Posterior vena cava (tissue), 2 donors: ENCODE results near the gene FKBP3. TPM values are rescaled to one million over a fixed set of nuclear protein-coding genes. Genes with fewer than 3 reads are reported as not detected.
A peak's percentile ranks its signal among the peaks of the same experiment; 100 is the strongest.
"Not testable (repeated sequence)": the region's sequence is repeated elsewhere in the genome, so short reads cannot be mapped to it uniquely, and the experiment has no call there.

Source experiments
- DNase-seq: peaks from one replicate; pipeline ENCODE4 v3.0.0-alpha.2; 2020; ENCODE audit warnings: low spot score
- intact Hi-C, 2 donors: fragments of 100-400 bp; cut with DNase I; formaldehyde crosslinking; loops; one replicate each; pipeline versions ENCODE4 v1.14.1 to v1.14.2; 2022 to 2023
- total RNA-seq, 2 donors: library from RNA; stranded (reverse); fragmentation: NEBNext Ultra II Directional; extraction: Animal tissue kit (Norgen Biotek cat#: 25700); gene quantifications; one replicate each; pipeline ENCODE4 v1.2.1, GENCODE V29; 2021
- donor health status: DM: yes; HTN: yes; CAD: no.
- donor health status: DM: yes; HTN: yes; CAD: no.

Gene FKBP3
- total RNA-seq, 2 donors from 2014 or later = 42.8 to 45.7 TPM

GRCh38 chr14:45123271-45123670 lies 11.0 kb downstream of the FKBP3 start:
- intact Hi-C loops = no loop called here
- no peak for DNase-seq

GRCh38 chr14:45120096-45120495 lies 14.2 kb downstream of the FKBP3 start:
- intact Hi-C loops = no loop called here
- no peak for DNase-seq

GRCh38 chr14:45118594-45118993 lies 15.7 kb downstream of the FKBP3 start:
- no peak for DNase-seq
- intact Hi-C loops = no loop called here

- intact Hi-C loops = no loop called here
- DNase-seq = no peak
Observed at GRCh38 chr14:45114327-45114726, 20.0 kb downstream of the FKBP3 start.

- intact Hi-C loops = no loop called here
- DNase-seq = no peak
Observed at GRCh38 chr14:45112896-45113781, 21.1 kb downstream of the FKBP3 start.

- no peak for DNase-seq
- intact Hi-C loops = no loop called here
Observed at GRCh38 chr14:45104561-45104960, 29.7 kb downstream of the FKBP3 start.

GRCh38 chr14:45103806-45104205 lies 30.5 kb downstream of the FKBP3 start:
- intact Hi-C loops = no loop called here

GRCh38 chr14:45096218-45096617 lies 38.1 kb downstream of the FKBP3 start:
- no peak for DNase-seq
- intact Hi-C loops = no loop called here

More at GRCh38 chr14:45103806-45104205, 30.5 kb downstream of the FKBP3 start:
- DNase-seq = no peak

GRCh38 chr14:45095143-45095542 lies 39.1 kb downstream of the FKBP3 start:
- intact Hi-C loops = no loop called here

GRCh38 chr14:45094275-45094674 lies 40.0 kb downstream of the FKBP3 start:
- DNase-seq = no peak
- intact Hi-C loops = no loop called here

More at GRCh38 chr14:45095143-45095542, 39.1 kb downstream of the FKBP3 start:
- no peak for DNase-seq

GRCh38 chr14:45091710-45092109 lies 42.6 kb downstream of the FKBP3 start:
- intact Hi-C loops = no loop called here
- no peak for DNase-seq

GRCh38 chr14:45089813-45090212 lies 44.5 kb downstream of the FKBP3 start:
- no peak for DNase-seq
- intact Hi-C loops = loop anchor here in 1 of 2 donors (10.0 kb wide), 1 partner anchor 45 kb away; the partner anchor contains the start of genes FANCM and FKBP3

GRCh38 chr14:45084946-45085346 lies 49.3 kb downstream of the FKBP3 start:
- DNase-seq = no peak
- intact Hi-C loops = loop anchor here in 1 of 2 donors (10.0 kb wide), 1 partner anchor 50 kb away; the partner anchor contains the start of genes FANCM and FKBP3

- DNase-seq = peak; percentile 98
- intact Hi-C loops = loop anchor here in 1 of 2 donors (10.0 kb wide), 1 partner anchor 51 kb away; the partner anchor contains the start of genes FANCM and FKBP3
Observed at GRCh38 chr14:45083976-45084722, 50.1 kb downstream of the FKBP3 start, which contains the start of gene PRPF39. TSS of gene PRPF39 (plus strand) at chr14:45084116. CDS start at chr14:45095240, 11,124 bp downstream.

GRCh38 chr14:45083617-45083975 lies 50.7 kb downstream of the FKBP3 start:
- intact Hi-C loops = loop anchor here in 1 of 2 donors (10.0 kb wide), 1 partner anchor 51 kb away; the partner anchor contains the start of genes FANCM and FKBP3
- DNase-seq = no peak

- no peak for DNase-seq
- intact Hi-C loops = loop anchor here in 1 of 2 donors (10.0 kb wide), 1 partner anchor 52 kb away; the partner anchor contains the start of genes FANCM and FKBP3
Observed at GRCh38 chr14:45082420-45082819, 51.9 kb downstream of the FKBP3 start.

GRCh38 chr14:45081096-45081495 lies 53.2 kb downstream of the FKBP3 start:
- intact Hi-C loops = loop anchor here in 1 of 2 donors (10.0 kb wide), 1 partner anchor 54 kb away; the partner anchor contains the start of genes FANCM and FKBP3
- DNase-seq = not testable (repeated sequence)

GRCh38 chr14:45080416-45080968 lies 53.8 kb downstream of the FKBP3 start:
- intact Hi-C loops = loop anchor here in 1 of 2 donors (10.0 kb wide), 1 partner anchor 54 kb away; the partner anchor contains the start of genes FANCM and FKBP3
- DNase-seq = not testable (repeated sequence)

GRCh38 chr14:45078323-45078722 lies 56.0 kb downstream of the FKBP3 start:
- intact Hi-C loops = no loop called here
- DNase-seq = no peak
